ENCODE results near the gene NDUFB11. TPM values are rescaled to one million over a fixed set of nuclear protein-coding genes. Genes with fewer than 3 reads are reported as not detected.
A peak's percentile ranks its signal among the peaks of the same experiment; 100 is the strongest.

NDUFB11 gene
- total and polyA plus RNA-seq, 9 of the 15 experiments (the other 6 are each of a cell fraction or from before 2014, with no cell fraction given) = 20.9 to 269 (median 86.8) TPM

DNA sequence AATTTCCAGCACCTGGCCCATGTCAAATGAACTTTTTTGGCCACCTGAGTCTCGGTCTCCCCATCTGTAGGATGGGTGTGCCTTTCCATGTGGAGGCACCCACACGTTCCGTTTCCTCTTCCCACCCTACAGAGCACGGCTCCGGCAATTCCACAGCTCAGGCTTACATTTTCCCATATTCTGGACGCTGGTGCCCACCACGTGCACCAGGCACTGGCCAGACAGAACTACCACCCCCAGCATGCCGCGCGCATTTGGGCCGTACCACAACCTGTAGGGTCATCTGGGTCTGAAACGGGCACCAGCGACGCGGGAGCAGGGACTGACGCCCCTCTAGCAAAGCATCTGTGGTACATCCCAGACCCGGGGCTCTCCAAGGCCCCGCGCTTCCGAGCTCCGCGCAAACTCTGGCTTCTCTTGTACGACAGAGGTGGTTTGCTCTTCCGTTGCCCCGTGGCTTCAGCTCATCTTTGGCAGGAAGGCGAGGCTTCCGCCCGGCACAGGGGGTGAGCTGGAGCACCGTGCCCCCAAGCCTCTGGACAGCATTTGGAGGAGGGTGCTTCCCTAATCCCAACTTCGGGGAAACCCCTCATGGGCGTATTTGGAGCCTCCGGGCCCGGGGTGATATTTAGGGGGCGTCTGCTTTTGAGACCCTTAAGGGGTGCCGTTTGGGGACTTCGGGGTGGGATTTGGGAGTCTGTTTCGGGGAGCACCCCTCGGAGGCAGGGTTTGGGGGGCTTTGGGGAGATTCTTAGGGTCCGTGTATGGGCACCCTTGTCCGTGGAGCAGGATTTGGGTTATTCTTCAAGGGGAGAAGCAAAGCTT is 46.2 kb upstream of the NDUFB11 start (continued):
- TF ChIP-seq, protein P1, sequence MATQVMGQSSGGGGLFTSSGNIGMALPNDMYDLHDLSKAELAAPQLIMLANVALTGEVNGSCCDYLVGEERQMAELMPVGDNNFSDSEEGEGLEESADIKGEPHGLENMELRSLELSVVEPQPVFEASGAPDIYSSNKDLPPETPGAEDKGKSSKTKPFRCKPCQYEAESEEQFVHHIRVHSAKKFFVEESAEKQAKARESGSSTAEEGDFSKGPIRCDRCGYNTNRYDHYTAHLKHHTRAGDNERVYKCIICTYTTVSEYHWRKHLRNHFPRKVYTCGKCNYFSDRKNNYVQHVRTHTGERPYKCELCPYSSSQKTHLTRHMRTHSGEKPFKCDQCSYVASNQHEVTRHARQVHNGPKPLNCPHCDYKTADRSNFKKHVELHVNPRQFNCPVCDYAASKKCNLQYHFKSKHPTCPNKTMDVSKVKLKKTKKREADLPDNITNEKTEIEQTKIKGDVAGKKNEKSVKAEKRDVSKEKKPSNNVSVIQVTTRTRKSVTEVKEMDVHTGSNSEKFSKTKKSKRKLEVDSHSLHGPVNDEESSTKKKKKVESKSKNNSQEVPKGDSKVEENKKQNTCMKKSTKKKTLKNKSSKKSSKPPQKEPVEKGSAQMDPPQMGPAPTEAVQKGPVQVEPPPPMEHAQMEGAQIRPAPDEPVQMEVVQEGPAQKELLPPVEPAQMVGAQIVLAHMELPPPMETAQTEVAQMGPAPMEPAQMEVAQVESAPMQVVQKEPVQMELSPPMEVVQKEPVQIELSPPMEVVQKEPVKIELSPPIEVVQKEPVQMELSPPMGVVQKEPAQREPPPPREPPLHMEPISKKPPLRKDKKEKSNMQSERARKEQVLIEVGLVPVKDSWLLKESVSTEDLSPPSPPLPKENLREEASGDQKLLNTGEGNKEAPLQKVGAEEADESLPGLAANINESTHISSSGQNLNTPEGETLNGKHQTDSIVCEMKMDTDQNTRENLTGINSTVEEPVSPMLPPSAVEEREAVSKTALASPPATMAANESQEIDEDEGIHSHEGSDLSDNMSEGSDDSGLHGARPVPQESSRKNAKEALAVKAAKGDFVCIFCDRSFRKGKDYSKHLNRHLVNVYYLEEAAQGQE (IDR thresholded peaks at IDR 0.05; ENCODE audit: borderline replicate concordance) = no peak
- TF ChIP-seq, protein P1 (CRISPR knock-in tag; IDR thresholded peaks at IDR 0.05; ENCODE audit: low read depth) = no peak
- TF ChIP-seq ZNF165 (CRISPR knock-in tag; IDR thresholded peaks at IDR 0.05; ENCODE audit: borderline replicate concordance) (no peak), STAT5B (CRISPR knock-in tag; IDR thresholded peaks at IDR 0.05) (no peak), BRD9 (IDR thresholded peaks at IDR 0.05; ENCODE audit: low read depth, partially characterized antibody) (no peak), RBM17 (IDR thresholded peaks at IDR 0.05; ENCODE audit: borderline replicate concordance, low read depth, low read length) (no peak), FOSL1 (tag; conservative IDR thresholded peaks at IDR 0.05) (no peak), CBX2 (IDR thresholded peaks at IDR 0.05; ENCODE audit: insufficient read depth, low read length, poor library complexity, severe bottlenecking) (no peak), PHB2 (IDR thresholded peaks at IDR 0.05; ENCODE audit: low read depth) (no peak), ZNF263 (CRISPR knock-in tag; IDR thresholded peaks at IDR 0.05; ENCODE audit: borderline replicate concordance) (no peak), CXXC5 (CRISPR knock-in tag; IDR thresholded peaks at IDR 0.05) (peak; percentile 18; the same call in 1 of the 2 replicates), ZNF23 (CRISPR knock-in tag; IDR thresholded peaks at IDR 0.05) (no peak)
- TF ChIP-seq, protein P2, sequence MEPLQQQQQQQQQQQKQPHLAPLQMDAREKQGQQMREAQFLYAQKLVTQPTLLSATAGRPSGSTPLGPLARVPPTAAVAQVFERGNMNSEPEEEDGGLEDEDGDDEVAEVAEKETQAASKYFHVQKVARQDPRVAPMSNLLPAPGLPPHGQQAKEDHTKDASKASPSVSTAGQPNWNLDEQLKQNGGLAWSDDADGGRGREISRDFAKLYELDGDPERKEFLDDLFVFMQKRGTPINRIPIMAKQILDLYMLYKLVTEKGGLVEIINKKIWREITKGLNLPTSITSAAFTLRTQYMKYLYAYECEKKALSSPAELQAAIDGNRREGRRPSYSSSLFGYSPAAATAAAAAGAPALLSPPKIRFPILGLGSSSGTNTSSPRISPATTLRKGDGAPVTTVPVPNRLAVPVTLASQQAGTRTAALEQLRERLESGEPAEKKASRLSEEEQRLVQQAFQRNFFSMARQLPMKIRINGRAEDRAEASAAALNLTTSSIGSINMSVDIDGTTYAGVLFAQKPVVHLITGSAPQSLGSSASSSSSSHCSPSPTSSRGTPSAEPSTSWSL (CRISPR knock-in tag; IDR thresholded peaks at IDR 0.05; ENCODE audit: borderline replicate concordance) = no peak
- TF ChIP-seq, protein P3, sequence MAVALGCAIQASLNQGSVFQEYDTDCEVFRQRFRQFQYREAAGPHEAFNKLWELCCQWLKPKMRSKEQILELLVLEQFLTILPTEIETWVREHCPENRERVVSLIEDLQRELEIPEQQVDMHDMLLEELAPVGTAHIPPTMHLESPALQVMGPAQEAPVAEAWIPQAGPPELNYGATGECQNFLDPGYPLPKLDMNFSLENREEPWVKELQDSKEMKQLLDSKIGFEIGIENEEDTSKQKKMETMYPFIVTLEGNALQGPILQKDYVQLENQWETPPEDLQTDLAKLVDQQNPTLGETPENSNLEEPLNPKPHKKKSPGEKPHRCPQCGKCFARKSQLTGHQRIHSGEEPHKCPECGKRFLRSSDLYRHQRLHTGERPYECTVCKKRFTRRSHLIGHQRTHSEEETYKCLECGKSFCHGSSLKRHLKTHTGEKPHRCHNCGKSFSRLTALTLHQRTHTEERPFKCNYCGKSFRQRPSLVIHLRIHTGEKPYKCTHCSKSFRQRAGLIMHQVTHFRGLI (CRISPR knock-in tag; IDR thresholded peaks at IDR 0.05) = no peak
